ENCODE data around the gene RNFT1.
"Not testable (repeated sequence)": the region's sequence is repeated elsewhere in the genome, so short reads cannot be mapped to it uniquely, and the experiment has no call there.

The RNFT1 gene

GRCh38 chr17:59954856-59955255 lies 9.7 kb downstream of the RNFT1 start:
- no peaks in the 10 kb centered on the region for H3K27me3 Mint-ChIP-seq
- H3K36me3 Mint-ChIP-seq: peaks cover 44% of the 10 kb centered on the region
- DNase-seq: no peak
- no peak overlapping the region for H3K4me3 Mint-ChIP-seq
- CTCF ChIA-PET: interaction anchor here (0.9 kb wide), 1 partner anchor 40 kb away, joined by 3 read pairs; no protein-coding TSS in a partner anchor
- no peaks in the 10 kb centered on the region for H3K9me3 Mint-ChIP-seq
- H3K4me1 Mint-ChIP-seq: no peaks in the 10 kb centered on the region
- no peak overlapping the region for H3K27ac Mint-ChIP-seq

- H3K27me3 Mint-ChIP-seq: no peaks in the 10 kb centered on the region
- no peak for DNase-seq
- no peak overlapping the region for H3K4me3 Mint-ChIP-seq
- CTCF ChIA-PET: interaction anchor here (0.6 kb wide), 1 partner anchor 97 kb away, joined by 3 read pairs; no protein-coding TSS in a partner anchor
- H3K4me1 Mint-ChIP-seq: peaks cover 9% of the 10 kb centered on the region
- H3K9me3 Mint-ChIP-seq: no peaks in the 10 kb centered on the region
- no peak overlapping the region for H3K27ac Mint-ChIP-seq
- peaks cover 41% of the 10 kb centered on the region for H3K36me3 Mint-ChIP-seq
Observed at GRCh38 chr17:59950049-59950448, 14.5 kb downstream of the RNFT1 start.

GRCh38 chr17:59947310-59947709 lies 17.2 kb downstream of the RNFT1 start:
- H3K27me3 Mint-ChIP-seq, H3K4me3 Mint-ChIP-seq, H3K9me3 Mint-ChIP-seq, H3K4me1 Mint-ChIP-seq, CTCF ChIA-PET, DNase-seq, H3K27ac Mint-ChIP-seq: not testable (repeated sequence)
- H3K36me3 Mint-ChIP-seq: peaks cover 53% of the 10 kb centered on the region

GRCh38 chr17:59946433-59946832 lies 18.1 kb downstream of the RNFT1 start:
- H3K9me3 Mint-ChIP-seq, H3K27ac Mint-ChIP-seq, H3K4me1 Mint-ChIP-seq, H3K27me3 Mint-ChIP-seq, CTCF ChIA-PET, H3K4me3 Mint-ChIP-seq, DNase-seq: not testable (repeated sequence)
- H3K36me3 Mint-ChIP-seq: peaks cover 54% of the 10 kb centered on the region

GRCh38 chr17:59941131-59941530 lies 23.4 kb downstream of the RNFT1 start:
- CTCF ChIA-PET: interaction anchor here (0.6 kb wide), 1 partner anchor 203 kb away, joined by 3 read pairs; no protein-coding TSS in a partner anchor
- H3K27me3 Mint-ChIP-seq: no peaks in the 10 kb centered on the region
- H3K27ac Mint-ChIP-seq: no peak overlapping the region
- DNase-seq: no peak
- H3K9me3 Mint-ChIP-seq: no peaks in the 10 kb centered on the region
- H3K4me3 Mint-ChIP-seq: no peak overlapping the region
- H3K36me3 Mint-ChIP-seq: peaks cover 49% of the 10 kb centered on the region
- H3K4me1 Mint-ChIP-seq: peaks cover 9% of the 10 kb centered on the region

GRCh38 chr17:59940697-59941096 lies 23.8 kb downstream of the RNFT1 start:
- H3K4me3 Mint-ChIP-seq, DNase-seq, H3K27me3 Mint-ChIP-seq, H3K4me1 Mint-ChIP-seq, H3K9me3 Mint-ChIP-seq: not testable (repeated sequence)
- H3K36me3 Mint-ChIP-seq: peaks cover 49% of the 10 kb centered on the region
- CTCF ChIA-PET: interaction anchor here (0.6 kb wide), 1 partner anchor 203 kb away, joined by 3 read pairs; no protein-coding TSS in a partner anchor
- peak overlapping the region; percentile 37 for H3K27ac Mint-ChIP-seq

GRCh38 chr17:59933317-59933716 lies 31.2 kb downstream of the RNFT1 start:
- H3K9me3 Mint-ChIP-seq, H3K4me3 Mint-ChIP-seq, H3K27ac Mint-ChIP-seq, H3K27me3 Mint-ChIP-seq, H3K4me1 Mint-ChIP-seq, DNase-seq, CTCF ChIA-PET: not testable (repeated sequence)
- H3K36me3 Mint-ChIP-seq: peaks cover 65% of the 10 kb centered on the region

- H3K27ac Mint-ChIP-seq, CTCF ChIA-PET: not testable (repeated sequence)
Observed at GRCh38 chr17:59930768-59931167, 33.8 kb downstream of the RNFT1 start.

GRCh38 chr17:59930121-59930520 lies 34.4 kb downstream of the RNFT1 start:
- H3K4me3 Mint-ChIP-seq, H3K27ac Mint-ChIP-seq, H3K27me3 Mint-ChIP-seq, H3K9me3 Mint-ChIP-seq, CTCF ChIA-PET, H3K4me1 Mint-ChIP-seq, DNase-seq: not testable (repeated sequence)
- peaks cover 54% of the 10 kb centered on the region for H3K36me3 Mint-ChIP-seq

More at GRCh38 chr17:59930768-59931167, 33.8 kb downstream of the RNFT1 start:
- not testable (repeated sequence) for H3K27me3 Mint-ChIP-seq, DNase-seq, H3K4me1 Mint-ChIP-seq, H3K9me3 Mint-ChIP-seq, H3K4me3 Mint-ChIP-seq
- peaks cover 57% of the 10 kb centered on the region for H3K36me3 Mint-ChIP-seq

GRCh38 chr17:59920637-59921036 lies 43.9 kb downstream of the RNFT1 start:
- peaks cover 37% of the 10 kb centered on the region for H3K36me3 Mint-ChIP-seq
- H3K4me1 Mint-ChIP-seq, H3K4me3 Mint-ChIP-seq, DNase-seq, H3K27me3 Mint-ChIP-seq, H3K27ac Mint-ChIP-seq, H3K9me3 Mint-ChIP-seq: not testable (repeated sequence)
- CTCF ChIA-PET: interaction anchor here (1.3 kb wide), 1 partner anchor 14 kb away, joined by 3 read pairs; no protein-coding TSS in a partner anchor

GRCh38 chr17:59916446-59916845 lies 48.1 kb downstream of the RNFT1 start:
- CTCF ChIA-PET: no interaction called here
- no peak for DNase-seq
- Mint-ChIP-seq H3K36me3 (peaks cover 37% of the 10 kb centered on the region), H3K27ac (no peak overlapping the region), H3K4me1 (no peaks in the 10 kb centered on the region), H3K4me3 (no peak overlapping the region), H3K27me3 (no peaks in the 10 kb centered on the region), H3K9me3 (no peaks in the 10 kb centered on the region)

GRCh38 chr17:59914274-59914854 lies 50.2 kb downstream of the RNFT1 start:
- H3K27me3 Mint-ChIP-seq: no peaks in the 10 kb centered on the region
- peak overlapping the region; percentile 58 for H3K27ac Mint-ChIP-seq
- H3K36me3 Mint-ChIP-seq: peaks cover 36% of the 10 kb centered on the region
- no peak overlapping the region for H3K4me3 Mint-ChIP-seq
- DNase-seq: no peak
- no peaks in the 10 kb centered on the region for H3K4me1 Mint-ChIP-seq
- H3K9me3 Mint-ChIP-seq: no peaks in the 10 kb centered on the region
- CTCF ChIA-PET: interaction anchor here (0.8 to 1.7 kb wide), 10 partner anchors 9 to 182 kb away, joined by 3 to 7 read pairs (median 4); no protein-coding TSS in a partner anchor

GRCh38 chr17:59907467-59907866 lies 57.1 kb downstream of the RNFT1 start:
- peaks cover 18% of the 10 kb centered on the region for H3K36me3 Mint-ChIP-seq
- H3K27me3 Mint-ChIP-seq: no peaks in the 10 kb centered on the region
- DNase-seq: no peak
- H3K4me1 Mint-ChIP-seq: peaks cover 6% of the 10 kb centered on the region
- no peaks in the 10 kb centered on the region for H3K9me3 Mint-ChIP-seq
- CTCF ChIA-PET: no interaction called here
- no peak overlapping the region for H3K4me3 Mint-ChIP-seq
- no peak overlapping the region for H3K27ac Mint-ChIP-seq

GRCh38 chr17:59903455-59903854 lies 61.1 kb downstream of the RNFT1 start:
- DNase-seq: no peak
- Mint-ChIP-seq H3K9me3 (no peaks in the 10 kb centered on the region), H3K4me1 (peaks cover 12% of the 10 kb centered on the region), H3K4me3 (no peak overlapping the region), H3K36me3 (peaks cover 12% of the 10 kb centered on the region), H3K27ac (no peak overlapping the region), H3K27me3 (no peaks in the 10 kb centered on the region)
- CTCF ChIA-PET: interaction anchor here (1.9 kb wide), 1 partner anchor 152 kb away, joined by 4 read pairs; no protein-coding TSS in a partner anchor
